Transverse colon (tissue), 4 donors: ENCODE measurements around the gene LRRC3C. TPM values are rescaled to one million over a fixed set of nuclear protein-coding genes. Genes with fewer than 3 reads are reported as not detected.

ENCODE experiments used
- DNase-seq: peaks from one replicate; pipeline ENCODE4 v3.0.0-alpha.2; 2019
- H3K27ac ChIP-seq, 4 donors: fragments of 200-600 bp; sonication (generic); 2 replicates each; pipeline ENCODE4 v1.5.1; 2016 to 2018; ENCODE audit warnings: inconsistent platforms in 4 of 4
- H3K27me3 ChIP-seq: fragments of 200-600 bp; sonication (generic); 2 replicates; pipeline ENCODE4 v1.5.1; 2017; ENCODE audit warnings: inconsistent platforms
- H3K36me3 ChIP-seq, 4 donors: fragments of 200-600 bp; sonication (generic); 2 replicates each; pipeline ENCODE4 v1.5.1; 2017 to 2019; ENCODE audit warnings: inconsistent platforms in 4 of 4
- H3K4me1 ChIP-seq, 4 donors: fragments of 200-600 bp; sonication (generic); 2 replicates each; pipeline ENCODE4 v1.5.1; 2017 to 2020; ENCODE audit warnings: inconsistent platforms in 4 of 4
- H3K4me3 ChIP-seq, 4 donors: fragments of 200-600 bp; sonication (generic); 1 replicate in 1 of 4; 2 replicates in 3 of 4; pipeline versions ENCODE4 v1.5.1 to v1.6.1; 2017 to 2019; ENCODE audit warnings: inconsistent platforms in 4 of 4
- H3K9me3 ChIP-seq, 2 donors: fragments of 200-600 bp; sonication (generic); 2 replicates each; pipeline ENCODE4 v1.5.1; 2017 to 2019; ENCODE audit warnings: inconsistent platforms in 2 of 2
- EP300 ChIP-seq: sonication (generic); formaldehyde crosslinking; IDR thresholded peaks from one replicate; pipeline ENCODE4 v1.6.1; 2017; ENCODE audit warnings: antibody characterized with exemption, low read depth
- POLR2A ChIP-seq: fragments of 450-650 bp; IDR thresholded peaks from one replicate; pipeline ENCODE4 v1.6.1; 2016; ENCODE audit warnings: antibody characterized with exemption, mild to moderate bottlenecking, moderate library complexity
- POLR2AphosphoS5 ChIP-seq, 3 donors: sonication (generic); formaldehyde crosslinking; IDR thresholded peaks; one replicate each; pipeline ENCODE4 v1.6.1; 2016; ENCODE audit warnings: antibody characterized with exemption in 3 of 3
- WGBS, 2 donors: methylation state at CpG; one replicate each; pipeline ENCODE4 v1.1.5; 2018; ENCODE audit warnings: low coverage in 1 of 2; 5-methylcytosine and 5-hydroxymethylcytosine counted together
- in situ Hi-C, 4 donors: fragments of 200-750 bp; cut with MboI; loops; one replicate each; pipeline versions ENCODE4 v1.15.0 to v1.15.1; 2017; ENCODE audit warnings: low sequenced_read_pairs in 3 of 4, low pct_ligation_motif_present in 1 of 4, low pct_unique_long_range_greater_than_20kb in 1 of 4
- intact Hi-C: fragments of 100-400 bp; cut with DNase I; formaldehyde crosslinking; loops from one replicate; pipeline ENCODE4 v1.15.1; 2023; ENCODE audit warnings: low total_unique reads
- total RNA-seq, 4 donors: library from RNA; depleted of rRNA; stranded (reverse); fragments of >200 nt; gene quantifications; one replicate each; pipeline ENCODE4 v1.1.0, GENCODE V29; 2016
- TF ChIP-seq, protein P1 (sequence below), 5 experiments: fragments of 200-600 bp in 3 of 5; fragments of 450-650 bp in 2 of 5; sonication (generic) in 3 of 5; IDR thresholded peaks; 1 replicate in 2 of 5; 2 replicates in 3 of 5; pipeline ENCODE4 v1.5.1; 2016 to 2017; ENCODE audit warnings: antibody characterized with exemption in 5 of 5, inconsistent platforms in 3 of 5, mild to moderate bottlenecking in 2 of 5, moderate library complexity in 1 of 5

The LRRC3C gene
- total RNA-seq, 4 donors from 2014 or later = not detected

DNA sequence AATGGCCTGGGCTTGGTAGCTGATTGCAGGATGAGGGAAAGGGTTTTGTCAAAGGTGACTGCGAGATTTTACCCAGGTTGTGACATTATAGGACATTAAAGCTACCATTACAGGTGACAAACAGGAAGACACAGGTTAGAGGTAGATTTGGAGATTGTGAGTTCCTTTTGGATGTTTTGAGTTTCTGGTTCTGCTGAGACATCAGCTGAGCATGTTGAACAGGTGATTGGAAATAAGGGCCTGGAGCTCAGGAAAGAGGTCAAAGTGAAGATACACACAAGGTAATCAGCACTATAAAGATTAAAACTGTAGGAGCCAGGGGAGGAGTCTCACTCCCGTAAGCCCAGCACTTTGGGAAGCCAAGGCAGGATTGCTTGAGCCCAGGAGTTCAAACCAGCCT, 41.2 kb downstream of the LRRC3C start:
- Histone ChIP-seq H3K27me3 (no peaks in the 10 kb centered on the region), H3K27ac (peak overlapping the region in 1 of 4 donors; percentile 12), H3K4me3 (no peak overlapping the region), H3K9me3 (no peaks in the 10 kb centered on the region), H3K4me1 (peaks cover 0 to 24% (median 16%) of the 10 kb centered on the region in 4 donors), H3K36me3 (no peaks in the 10 kb centered on the region)
- intact Hi-C loops (no loop called here), in situ Hi-C loops (no loop called here)
- no peak for DNase-seq
- TF ChIP-seq EP300 (no peak), POLR2AphosphoS5 (IDR thresholded peaks at IDR 0.05) (no peak)
- TF ChIP-seq, protein P1, sequence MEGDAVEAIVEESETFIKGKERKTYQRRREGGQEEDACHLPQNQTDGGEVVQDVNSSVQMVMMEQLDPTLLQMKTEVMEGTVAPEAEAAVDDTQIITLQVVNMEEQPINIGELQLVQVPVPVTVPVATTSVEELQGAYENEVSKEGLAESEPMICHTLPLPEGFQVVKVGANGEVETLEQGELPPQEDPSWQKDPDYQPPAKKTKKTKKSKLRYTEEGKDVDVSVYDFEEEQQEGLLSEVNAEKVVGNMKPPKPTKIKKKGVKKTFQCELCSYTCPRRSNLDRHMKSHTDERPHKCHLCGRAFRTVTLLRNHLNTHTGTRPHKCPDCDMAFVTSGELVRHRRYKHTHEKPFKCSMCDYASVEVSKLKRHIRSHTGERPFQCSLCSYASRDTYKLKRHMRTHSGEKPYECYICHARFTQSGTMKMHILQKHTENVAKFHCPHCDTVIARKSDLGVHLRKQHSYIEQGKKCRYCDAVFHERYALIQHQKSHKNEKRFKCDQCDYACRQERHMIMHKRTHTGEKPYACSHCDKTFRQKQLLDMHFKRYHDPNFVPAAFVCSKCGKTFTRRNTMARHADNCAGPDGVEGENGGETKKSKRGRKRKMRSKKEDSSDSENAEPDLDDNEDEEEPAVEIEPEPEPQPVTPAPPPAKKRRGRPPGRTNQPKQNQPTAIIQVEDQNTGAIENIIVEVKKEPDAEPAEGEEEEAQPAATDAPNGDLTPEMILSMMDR (IDR thresholded peaks at IDR 0.05) = no peak
- WGBS, 2 donors = 63% methylated on average over 2 of the region's 2 CpGs; no CpG with 5 or more reads in 1 of the 2 donors

- in situ Hi-C loops = no loop called here
- TF ChIP-seq, protein P1 (IDR thresholded peaks at IDR 0.05) = no peak
- no peak for TF ChIP-seq POLR2A
- TF ChIP-seq POLR2AphosphoS5 (IDR thresholded peaks at IDR 0.05) = no peak
- no peak for TF ChIP-seq EP300
- no peaks in the 10 kb centered on the region for H3K9me3 ChIP-seq
Observed at GRCh38 chr17:39969375-39969774, 41.8 kb downstream of the LRRC3C start.

DNA sequence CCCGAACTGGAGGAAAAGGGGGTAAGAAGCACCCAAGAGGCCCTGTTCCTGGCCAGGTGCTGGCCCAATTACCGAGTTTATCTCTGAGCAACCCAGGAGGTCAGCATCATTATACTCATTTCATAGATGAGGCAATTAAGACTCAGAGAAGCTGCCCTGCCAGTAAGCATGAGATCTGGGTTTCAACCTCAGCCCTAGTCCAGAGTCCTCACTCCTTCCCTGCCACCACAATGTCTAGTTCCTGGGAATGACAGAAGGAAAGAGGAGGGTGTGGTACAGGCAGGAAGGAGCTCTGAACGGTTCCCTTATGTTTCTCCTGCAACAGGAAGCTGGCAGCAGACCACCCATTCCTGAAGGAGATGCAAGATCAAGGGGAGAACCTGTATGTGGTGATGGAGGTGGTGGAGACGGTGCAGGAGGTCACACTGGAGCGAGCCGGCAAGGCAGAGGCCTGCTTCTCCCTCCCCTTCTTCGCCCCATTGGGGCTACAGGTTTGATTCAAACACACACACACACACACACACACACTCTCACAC, 42.7 kb downstream of the LRRC3C start:
- 59 to 84% methylated on average over 3 to 7 of the region's 7 CpGs for WGBS, 2 donors
- in situ Hi-C loops (no loop called here), intact Hi-C loops (no loop called here)
- peak overlapping the region in 2 of 4 donors; percentile 40 to 50 for H3K27ac ChIP-seq
- H3K9me3 ChIP-seq = no peaks in the 10 kb centered on the region
- no peak for TF ChIP-seq POLR2AphosphoS5 (IDR thresholded peaks at IDR 0.05)
- TF ChIP-seq POLR2A = no peak
- no peak for TF ChIP-seq EP300
- TF ChIP-seq, protein P1 (IDR thresholded peaks at IDR 0.05) = no peak
- H3K36me3 ChIP-seq = no peaks in the 10 kb centered on the region
- no peak overlapping the region for H3K4me3 ChIP-seq
- peaks cover 0 to 24% (median 16%) of the 10 kb centered on the region in 4 donors for H3K4me1 ChIP-seq
- peak; percentile 48 for DNase-seq
- peaks cover 4% of the 10 kb centered on the region for H3K27me3 ChIP-seq

More at GRCh38 chr17:39969375-39969774, 41.8 kb downstream of the LRRC3C start:
- intact Hi-C loops = no loop called here
- DNase-seq = no peak
- H3K4me3 ChIP-seq = no peak overlapping the region
- H3K27ac ChIP-seq = peak overlapping the region in 1 of 4 donors; percentile 50
- no peaks in the 10 kb centered on the region for H3K36me3 ChIP-seq
- peaks cover 0 to 24% (median 16%) of the 10 kb centered on the region in 4 donors for H3K4me1 ChIP-seq
- WGBS, 2 donors = 70 to 80% methylated on average over 5 to 6 of the region's 6 CpGs
- peaks cover 2% of the 10 kb centered on the region for H3K27me3 ChIP-seq

- WGBS, 2 donors = 88% methylated on average over 4 of the region's 4 CpGs; no CpG with 5 or more reads in 1 of the 2 donors
- H3K36me3 ChIP-seq = no peaks in the 10 kb centered on the region
- DNase-seq = no peak
- no peak overlapping the region for H3K27ac ChIP-seq
- intact Hi-C loops = no loop called here
- in situ Hi-C loops = no loop called here
- H3K4me3 ChIP-seq = no peak overlapping the region
- H3K27me3 ChIP-seq = peaks cover 4% of the 10 kb centered on the region
- H3K9me3 ChIP-seq = no peaks in the 10 kb centered on the region
- H3K4me1 ChIP-seq = peaks cover 0 to 24% (median 16%) of the 10 kb centered on the region in 4 donors
- no peak for TF ChIP-seq EP300
- no peak for TF ChIP-seq POLR2AphosphoS5 (IDR thresholded peaks at IDR 0.05)
- TF ChIP-seq, protein P1 (IDR thresholded peaks at IDR 0.05) = no peak
- no peak for TF ChIP-seq POLR2A
Observed at GRCh38 chr17:39971076-39971603, 43.6 kb downstream of the LRRC3C start.
